Adrenal gland (tissue), 12 donors: ENCODE data around the gene TESPA1. TPM values are rescaled to one million over a fixed set of nuclear protein-coding genes. Genes with fewer than 3 reads are reported as not detected.

Experiments used
- DNase-seq, 7 donors: peaks; one replicate each; pipeline ENCODE4 v3.0.0-alpha.2; 2019 to 2020
- H3K27ac ChIP-seq, 5 donors: fragments of 200-600 bp; sonication (generic) in 4 of 5; 1 replicate in 3 of 5; 2 replicates in 2 of 5; pipeline versions ENCODE4 v1.5.1 to v1.8.0; 2016 to 2020; ENCODE audit warnings: mild to moderate bottlenecking in 1 of 5
- H3K27me3 ChIP-seq: fragments of 200-600 bp; 2 replicates; pipeline ENCODE4 v1.8.0; 2021
- H3K36me3 ChIP-seq, 2 donors: fragments of 200-600 bp; replicated peaks in 1 of 2; 1 replicate in 1 of 2; 2 replicates in 1 of 2; pipeline versions ENCODE4 v1.5.1 to v1.8.0; 2018 to 2022
- H3K4me1 ChIP-seq, 2 donors: fragments of 200-600 bp; replicated peaks in 1 of 2; 1 replicate in 1 of 2; 2 replicates in 1 of 2; pipeline versions ENCODE4 v1.5.1 to v1.8.0; 2018 to 2021
- H3K4me3 ChIP-seq, 4 donors: fragments of 200-600 bp; sonication (generic) in 3 of 4; one replicate each; pipeline ENCODE4 v1.5.1; 2016 to 2018
- H3K9me3 ChIP-seq, 3 donors: fragments of 200-600 bp; sonication (generic) in 1 of 3; replicated peaks in 1 of 3; 1 replicate in 2 of 3; 2 replicates in 1 of 3; pipeline versions ENCODE4 v1.5.1 to v1.8.0; 2016 to 2021
- POLR2A ChIP-seq, 2 donors: fragments of 450-650 bp; IDR thresholded peaks; one replicate each; pipeline ENCODE4 v1.6.1; 2017; ENCODE audit warnings: antibody characterized with exemption in 2 of 2, mild to moderate bottlenecking in 2 of 2, moderate library complexity in 1 of 2
- WGBS, 4 donors: extraction: QIAGEN DNeasy Blood & Tissue Kit in 2 of 4; methylation state at CpG; one replicate each; pipeline versions ENCODE4 v1.1.5 to v1.1.7; 2013 to 2017; 5-methylcytosine and 5-hydroxymethylcytosine counted together
- intact Hi-C, 2 donors: fragments of 100-400 bp; cut with DNase I; formaldehyde crosslinking; loops; one replicate each; pipeline versions ENCODE4 v1.14.1 to v1.15.0; 2022 to 2023
- polyA plus RNA-seq, 3 donors: library from polyadenylated mRNA; stranded (reverse); fragments of 200-250 nt in 2 of 3; fragments of 350-450 nt in 1 of 3; fragmentation: Illumina TruSeq in 1 of 3; extraction: RNeasy Lipid Tissue Mini Kit (QIAGEN cat#74804) in 1 of 3; gene quantifications; one replicate each; pipeline ENCODE4 v1.2.3, GENCODE V29; 2013 to 2014
- total RNA-seq, 9 donors: library from RNA; depleted of rRNA in 4 of 9; stranded (reverse); fragments of >200 nt in 4 of 9; fragments of 120-200 nt in 1 of 9; fragmentation: NEBNext Ultra II Directional in 1 of 9; extraction: Animal tissue kit (Norgen Biotek cat#: 25700) in 1 of 9; gene quantifications; one replicate each; pipeline versions ENCODE4 v1.1.0 to v1.2.4, GENCODE V29; 2013 to 2023
- TF ChIP-seq, protein P1 (sequence below), 6 experiments: fragments of 450-650 bp in 4 of 6; fragments of 200-600 bp in 2 of 6; sonication (generic) in 1 of 6; IDR thresholded peaks; 1 replicate in 5 of 6; 2 replicates in 1 of 6; pipeline versions ENCODE4 v1.5.1 to v1.8.0; 2016 to 2021; ENCODE audit warnings: antibody characterized with exemption in 6 of 6, mild to moderate bottlenecking in 2 of 6, moderate library complexity in 1 of 6
- donor health status: healthy with polysubstance abuse.
- donor health status: Bipolar disorder and iron deficiency.
- donor health status: DM: yes; HTN: yes; CAD: no.
- donor health status: DM: no; HTN: no; CAD: no.
- donor health status: DM: no; HTN: no; CAD: no.
- donor health status: DM: yes; HTN: yes; CAD: no.

TESPA1 gene
- total and polyA plus RNA-seq, 12 donors, result 0.11 to 2.0 (median 0.23) TPM; not detected in 3

DNA sequence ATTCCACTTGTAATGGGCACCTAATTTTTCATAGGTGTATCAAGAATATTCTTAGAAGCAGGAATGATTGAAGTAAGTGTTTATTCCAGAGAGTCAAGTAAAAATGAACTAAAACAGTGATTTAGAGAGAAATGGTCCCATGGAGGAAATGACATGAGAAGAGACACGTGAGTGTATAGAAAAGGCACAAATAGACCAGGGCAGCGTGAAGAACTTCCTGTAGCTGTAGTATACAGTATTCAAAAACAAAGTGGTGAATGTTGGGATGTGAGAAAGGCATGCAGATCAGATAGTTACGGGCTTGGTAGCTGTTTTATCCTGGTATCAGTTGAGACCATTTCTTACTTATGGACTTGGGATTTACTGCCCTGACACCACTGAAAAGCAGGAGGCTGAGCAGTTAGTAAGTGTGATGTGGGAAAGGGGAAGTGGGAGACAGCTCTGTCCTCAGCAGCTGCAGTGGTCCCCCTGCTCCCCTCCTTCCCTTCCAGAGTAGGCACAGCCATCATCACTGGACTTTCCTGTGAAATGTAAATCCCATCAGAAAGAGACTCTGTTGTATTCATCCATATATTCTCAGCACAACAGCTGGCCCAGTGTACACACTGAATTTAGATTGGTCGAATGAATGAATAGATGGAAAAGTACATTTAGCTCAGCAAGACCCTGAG is 16.8 kb upstream of the TESPA1 start:
- intact Hi-C loops, result no loop called here

DNA sequence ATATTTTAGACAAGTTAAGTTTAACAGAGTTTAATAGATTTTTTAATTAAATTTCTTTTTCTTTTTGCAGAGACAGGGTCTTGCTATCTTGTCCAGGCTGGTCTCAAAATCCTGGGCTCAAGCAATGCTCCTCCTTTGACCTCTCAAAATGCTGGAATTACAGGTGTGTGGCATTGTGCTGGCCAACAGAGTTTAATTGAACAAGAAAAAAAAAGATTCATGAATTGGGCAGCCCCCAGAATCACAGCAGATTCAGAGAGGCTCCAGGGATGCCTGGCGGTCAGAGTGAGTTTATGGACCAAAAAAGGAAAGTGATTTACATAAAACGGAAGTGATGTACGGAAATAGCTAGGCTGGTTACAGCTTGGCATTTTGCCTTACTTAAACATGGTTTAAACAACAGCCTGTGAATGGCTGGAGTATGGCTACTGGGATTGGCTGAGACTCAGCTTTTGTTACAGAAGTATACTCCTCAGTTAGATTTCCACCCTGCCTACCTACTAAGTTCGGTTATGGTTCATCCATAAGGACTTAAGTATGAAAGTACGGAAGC is 14.5 kb upstream of the TESPA1 start:
- no peak for TF ChIP-seq POLR2A (IDR thresholded peaks at IDR 0.05)
- TF ChIP-seq, protein P1, sequence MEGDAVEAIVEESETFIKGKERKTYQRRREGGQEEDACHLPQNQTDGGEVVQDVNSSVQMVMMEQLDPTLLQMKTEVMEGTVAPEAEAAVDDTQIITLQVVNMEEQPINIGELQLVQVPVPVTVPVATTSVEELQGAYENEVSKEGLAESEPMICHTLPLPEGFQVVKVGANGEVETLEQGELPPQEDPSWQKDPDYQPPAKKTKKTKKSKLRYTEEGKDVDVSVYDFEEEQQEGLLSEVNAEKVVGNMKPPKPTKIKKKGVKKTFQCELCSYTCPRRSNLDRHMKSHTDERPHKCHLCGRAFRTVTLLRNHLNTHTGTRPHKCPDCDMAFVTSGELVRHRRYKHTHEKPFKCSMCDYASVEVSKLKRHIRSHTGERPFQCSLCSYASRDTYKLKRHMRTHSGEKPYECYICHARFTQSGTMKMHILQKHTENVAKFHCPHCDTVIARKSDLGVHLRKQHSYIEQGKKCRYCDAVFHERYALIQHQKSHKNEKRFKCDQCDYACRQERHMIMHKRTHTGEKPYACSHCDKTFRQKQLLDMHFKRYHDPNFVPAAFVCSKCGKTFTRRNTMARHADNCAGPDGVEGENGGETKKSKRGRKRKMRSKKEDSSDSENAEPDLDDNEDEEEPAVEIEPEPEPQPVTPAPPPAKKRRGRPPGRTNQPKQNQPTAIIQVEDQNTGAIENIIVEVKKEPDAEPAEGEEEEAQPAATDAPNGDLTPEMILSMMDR (IDR thresholded peaks at IDR 0.05), result no peak
- Histone ChIP-seq H3K9me3 (no peaks in the 10 kb centered on the region), H3K36me3 (no peaks in the 10 kb centered on the region), H3K4me3 (no peak overlapping the region), H3K4me1 (no peaks in the 10 kb centered on the region), H3K27ac (no peak overlapping the region), H3K27me3 (no peaks in the 10 kb centered on the region)
- 55 to 63% (median 58%) methylated on average over 5 of the region's 5 CpGs for WGBS, 4 donors
- intact Hi-C loops, result no loop called here
- DNase-seq, result no peak

More for the DNA sequence above, 16.8 kb upstream of the TESPA1 start:
- Histone ChIP-seq H3K4me1 (no peaks in the 10 kb centered on the region), H3K27me3 (no peaks in the 10 kb centered on the region), H3K4me3 (no peak overlapping the region), H3K9me3 (no peaks in the 10 kb centered on the region), H3K27ac (no peak overlapping the region), H3K36me3 (no peaks in the 10 kb centered on the region)
- WGBS, 4 donors, result 57 to 61% (median 58%) methylated on average over 4 of the region's 4 CpGs
- DNase-seq, result no peak
- TF ChIP-seq, protein P1 (IDR thresholded peaks at IDR 0.05), result no peak
- no peak for TF ChIP-seq POLR2A (IDR thresholded peaks at IDR 0.05)

DNA sequence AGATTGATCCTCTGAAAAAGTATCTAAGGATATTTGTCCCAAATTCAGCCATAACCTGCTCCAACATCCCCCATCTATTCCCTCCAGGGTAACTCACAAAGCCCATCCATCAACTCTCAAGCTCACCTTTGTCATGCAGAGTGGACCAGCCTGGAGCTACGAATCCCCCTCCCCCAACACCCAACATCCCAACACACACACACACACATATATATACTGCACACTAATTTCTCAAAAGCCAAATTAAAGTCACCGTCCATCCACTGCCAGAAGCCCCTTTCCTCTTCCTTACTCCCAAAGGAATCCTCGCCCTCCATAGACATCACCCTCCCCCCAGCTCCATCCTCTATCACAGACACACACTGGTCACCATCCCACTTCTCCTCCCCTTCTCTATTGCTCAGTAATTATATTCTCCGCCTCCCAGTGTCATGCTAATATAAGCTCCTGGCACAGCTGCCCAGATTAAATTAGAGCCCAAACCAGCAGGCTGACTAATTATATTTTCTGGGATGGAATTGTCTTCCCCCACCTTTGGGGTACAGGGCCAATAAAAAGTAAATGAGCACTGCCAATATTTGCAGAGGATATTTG is 13.5 kb upstream of the TESPA1 start:
- no peaks in the 10 kb centered on the region for H3K4me1 ChIP-seq
- no peak overlapping the region for H3K27ac ChIP-seq
- DNase-seq, result no peak
- WGBS, 4 donors, result 58 to 67% (median 60%) methylated on average over 4 of the region's 4 CpGs
- H3K36me3 ChIP-seq, result no peaks in the 10 kb centered on the region
- TF ChIP-seq, protein P1 (IDR thresholded peaks at IDR 0.05), result no peak
- TF ChIP-seq POLR2A (IDR thresholded peaks at IDR 0.05), result no peak
- no peak overlapping the region for H3K4me3 ChIP-seq
- intact Hi-C loops, result no loop called here
- H3K9me3 ChIP-seq, result no peaks in the 10 kb centered on the region
- no peaks in the 10 kb centered on the region for H3K27me3 ChIP-seq

DNA sequence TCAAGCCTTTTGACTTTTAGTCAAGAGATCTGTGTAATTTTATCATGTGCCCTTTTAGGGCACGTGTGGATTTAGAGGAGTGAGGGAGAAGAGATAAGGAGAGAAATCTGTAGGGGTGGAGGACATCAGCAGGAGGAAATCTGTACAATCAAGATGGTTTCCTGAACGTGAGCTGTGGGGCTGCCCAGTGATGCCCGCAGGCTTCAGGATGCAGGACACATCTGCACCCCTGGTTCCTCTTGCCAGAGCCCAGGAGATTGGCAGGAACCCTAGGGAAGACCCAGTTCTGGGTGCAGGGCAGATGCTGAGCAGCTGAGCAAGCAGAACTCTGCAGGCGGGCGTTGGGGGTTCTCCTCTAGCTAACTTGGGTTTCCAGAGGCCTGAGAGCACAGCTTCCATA is 11.6 kb upstream of the TESPA1 start:
- Histone ChIP-seq H3K27ac (no peak overlapping the region), H3K4me1 (no peaks in the 10 kb centered on the region), H3K36me3 (no peaks in the 10 kb centered on the region), H3K9me3 (no peaks in the 10 kb centered on the region), H3K27me3 (no peaks in the 10 kb centered on the region), H3K4me3 (no peak overlapping the region)
- intact Hi-C loops, result no loop called here
- 42 to 66% (median 46%) methylated on average over 3 to 5 of the region's 5 CpGs for WGBS, 4 donors
- DNase-seq, result no peak
- TF ChIP-seq POLR2A (IDR thresholded peaks at IDR 0.05), result no peak
- TF ChIP-seq, protein P1 (IDR thresholded peaks at IDR 0.05), result no peak
